GM12873 (cell line): Measurements from ENCODE around the gene RBM7.
A peak's percentile ranks its signal among the peaks of the same experiment; 100 is the strongest.

Experiments used
- CTCF ChIP-seq: IDR thresholded peaks from 2 replicates; pipeline ENCODE4 v1.5.1; 2012; ENCODE audit warnings: low read depth, mild to moderate bottlenecking, moderate library complexity, low read length, control low read depth; ENCODE audit not compliant: insufficient read depth; ENCODE audit errors: missing control alignments

The RBM7 gene

GRCh38 chr11:114397349-114397982, 3.0 kb upstream of the RBM7 start:
- TF ChIP-seq CTCF: no peak

GRCh38 chr11:114398303-114398920, 2.1 kb upstream of the RBM7 start:
- no peak for TF ChIP-seq CTCF

- TF ChIP-seq CTCF: no peak
Observed at GRCh38 chr11:114399490-114400215, 813 bp upstream of the RBM7 start.

GRCh38 chr11:114400915-114401223, 403 bp downstream of the RBM7 start:
- TF ChIP-seq CTCF: peak; percentile 35

GRCh38 chr11:114401311-114401710, 845 bp downstream of the RBM7 start:
- TF ChIP-seq CTCF: no peak

- no peak for TF ChIP-seq CTCF
Observed at GRCh38 chr11:114412946-114413345, 12.5 kb downstream of the RBM7 start.

- no peak for TF ChIP-seq CTCF
Observed at GRCh38 chr11:114413958-114414357, 13.5 kb downstream of the RBM7 start.
